GM21528 (cell line): ENCODE results near the gene SMIM12.

Experiments used
- ATAC-seq: cut with Tn5 transposase; IDR thresholded peaks from one replicate; pipeline ENCODE4 v1.9.1; 2021; ENCODE audit warnings: mild to moderate bottlenecking, moderate library complexity; ENCODE audit not compliant: unreplicated experiment, low FRiP score

Gene SMIM12, protein sequence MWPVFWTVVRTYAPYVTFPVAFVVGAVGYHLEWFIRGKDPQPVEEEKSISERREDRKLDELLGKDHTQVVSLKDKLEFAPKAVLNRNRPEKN

DNA sequence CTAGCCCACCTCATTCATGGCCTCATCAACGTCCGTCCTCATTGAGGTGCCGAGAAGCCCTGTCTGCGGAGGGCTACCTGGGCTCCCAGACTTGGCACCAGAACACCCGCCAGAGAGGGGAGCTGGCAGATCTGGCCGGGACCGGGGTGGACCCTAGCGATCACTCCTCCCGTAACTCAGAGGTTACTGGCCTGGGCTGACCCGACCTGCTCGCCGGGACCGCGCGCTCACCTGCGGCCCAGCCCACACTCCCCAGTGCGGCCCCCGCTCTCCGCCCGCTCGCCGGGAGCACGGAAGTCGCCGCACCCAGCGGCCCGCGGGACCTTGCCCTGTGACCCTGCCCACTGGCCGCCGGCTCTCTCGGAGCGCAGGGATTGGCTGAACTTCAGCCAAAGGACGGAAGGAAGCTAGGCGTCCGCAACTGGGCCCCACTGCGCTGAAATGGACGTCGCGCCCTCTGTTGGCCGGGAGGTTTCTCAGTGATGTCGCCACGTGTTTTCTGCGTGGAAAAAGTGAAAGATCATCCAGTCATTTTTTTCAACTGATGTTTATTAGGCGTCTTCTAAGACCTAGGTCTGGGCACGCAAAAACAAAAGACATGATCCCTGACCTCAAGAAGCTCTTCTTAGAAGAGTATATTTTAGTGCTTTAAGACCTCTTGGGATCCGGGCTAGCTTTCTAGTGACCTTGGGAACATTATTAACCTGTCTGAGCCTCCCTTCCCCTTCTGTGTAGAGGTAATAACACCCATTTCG is at the start of gene SMIM12:
Gene SMIM12, minus strand, starts transcription at position 304 of the 755 bp plus-strand sequence. CDS start 3,772 bp downstream, outside the sequence.
- peak; percentile 92 for ATAC-seq

DNA sequence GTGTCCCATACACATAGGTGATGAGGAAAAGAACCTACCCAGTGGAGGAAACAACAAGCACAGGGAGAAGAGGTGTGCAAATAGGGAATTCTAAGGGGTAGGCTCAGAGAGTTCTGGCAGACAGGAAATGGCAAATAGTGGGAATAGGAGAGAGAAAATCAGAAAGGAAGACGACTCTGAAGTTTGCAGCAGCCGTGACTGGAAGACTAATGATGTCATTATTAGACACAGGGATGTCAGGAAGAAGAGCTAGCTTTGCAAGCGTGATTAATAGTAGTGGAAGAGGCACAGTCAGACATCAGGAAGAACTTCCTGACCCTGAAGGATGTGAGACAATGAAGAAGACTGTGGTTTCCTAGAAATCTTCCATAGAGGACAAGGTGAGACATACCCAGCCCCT is 48.8 kb upstream of the SMIM12 start:
- no peak for ATAC-seq

GRCh38 chr1:34907487-34908090 is 48.0 kb upstream of the SMIM12 start:
- ATAC-seq = no peak

DNA sequence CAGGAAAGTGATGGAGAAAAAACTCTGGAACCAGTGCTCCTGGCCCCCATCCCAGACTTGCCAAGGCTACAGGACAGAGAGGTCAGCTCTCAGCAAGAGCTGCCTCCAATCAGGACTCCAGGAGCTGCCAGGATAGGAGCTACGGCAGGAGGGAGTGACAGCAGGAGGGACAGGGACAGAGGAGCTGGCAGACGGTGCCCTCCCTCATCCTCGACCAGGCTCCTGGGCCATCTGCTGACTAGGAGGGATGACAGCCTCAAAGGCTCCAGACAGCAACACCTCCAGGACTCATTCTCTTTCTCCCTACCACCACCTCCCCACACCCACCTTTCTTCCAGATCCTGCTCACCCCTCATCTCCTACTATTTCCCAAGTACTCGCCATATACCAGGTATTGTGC is 47.2 kb upstream of the SMIM12 start:
- no peak for ATAC-seq

DNA sequence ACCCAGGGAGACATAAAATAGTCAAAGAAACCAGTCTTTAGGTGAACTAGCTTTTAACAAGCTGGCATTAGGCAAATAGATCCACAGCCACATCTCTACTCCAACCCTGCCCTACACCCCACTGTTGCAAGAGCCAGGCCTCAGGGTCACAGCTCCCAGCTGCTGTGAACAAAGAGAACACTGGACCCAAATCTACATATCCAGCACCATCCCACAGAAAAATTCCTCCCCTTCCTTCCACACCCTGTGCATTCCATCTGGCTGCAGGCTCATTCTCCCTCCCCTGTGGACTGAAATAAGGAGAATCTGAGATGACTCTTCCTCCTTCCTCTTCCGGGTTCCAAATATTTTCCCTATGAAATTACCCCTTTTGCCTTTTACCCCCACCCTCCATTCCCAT is 46.7 kb upstream of the SMIM12 start:
- ATAC-seq = no peak

GRCh38 chr1:34905098-34905459 is 45.5 kb upstream of the SMIM12 start:
- ATAC-seq = no peak

DNA sequence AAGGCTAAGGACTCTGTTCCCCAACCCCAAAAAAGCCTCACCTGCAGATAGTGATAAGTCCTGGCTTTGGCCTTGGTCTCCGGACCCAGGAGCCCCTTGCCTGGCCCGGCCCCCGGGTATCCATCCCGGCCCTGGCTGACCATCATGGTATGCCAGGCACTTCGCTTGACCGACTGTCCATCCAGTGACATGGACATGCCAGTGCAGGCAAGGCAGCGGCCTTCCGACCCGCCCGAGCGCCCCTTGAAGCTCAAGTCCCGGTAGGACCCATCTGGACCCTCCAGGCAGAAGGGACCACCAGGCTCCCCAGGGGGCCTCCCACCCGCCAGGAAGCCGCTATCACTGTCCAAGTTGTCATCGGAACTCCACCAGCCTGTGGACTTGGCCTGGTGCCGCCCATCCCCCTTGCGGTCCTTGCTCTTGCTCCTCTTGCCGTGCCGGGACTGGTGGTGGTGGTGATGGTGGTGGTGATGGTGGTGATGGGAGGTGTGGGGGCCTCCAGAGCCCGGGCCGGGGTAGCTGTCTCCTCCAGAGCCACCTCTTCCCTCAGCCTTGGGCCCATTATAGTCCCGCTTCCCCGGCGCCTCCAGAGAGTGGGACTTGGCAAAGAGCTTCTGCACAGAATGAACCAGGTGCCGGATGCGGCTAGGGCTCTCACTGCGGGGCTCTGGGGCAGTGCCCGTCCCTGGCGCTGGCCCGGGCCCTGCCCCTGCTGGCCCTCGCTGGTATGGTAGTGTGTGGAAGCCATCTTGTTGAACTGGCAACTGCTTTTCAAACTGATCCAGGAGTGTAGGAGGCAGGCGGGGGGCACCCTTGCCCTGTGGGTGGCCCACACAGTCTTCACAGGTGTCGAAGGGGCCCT is 44.9 kb upstream of the SMIM12 start:
- no peak for ATAC-seq

DNA sequence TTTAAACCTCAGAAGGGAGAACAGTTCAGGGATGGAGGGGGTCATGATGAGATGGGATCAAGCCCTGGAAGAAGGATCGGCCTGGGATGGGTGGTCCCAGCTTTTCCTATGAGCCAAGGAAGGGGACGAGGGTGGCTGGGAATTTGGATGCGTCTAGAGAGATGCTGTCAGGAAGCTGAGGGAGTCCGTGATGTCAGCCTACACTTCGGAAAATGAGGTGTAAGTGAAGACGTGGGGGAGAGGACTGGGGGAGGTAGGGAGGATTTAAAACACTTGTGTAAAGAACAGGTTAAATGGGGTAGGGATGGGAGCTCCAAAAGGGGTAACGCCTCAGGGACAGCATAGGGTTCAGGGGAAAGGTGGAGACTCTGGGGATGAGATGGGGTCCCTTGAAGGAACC is 42.4 kb upstream of the SMIM12 start:
- no peak for ATAC-seq

GRCh38 chr1:34900775-34901502 is 41.4 kb upstream of the SMIM12 start:
- ATAC-seq = no peak

- ATAC-seq = no peak
These were observed 40.4 kb upstream of the SMIM12 start for GRCh38 chr1:34899906-34900305.

DNA sequence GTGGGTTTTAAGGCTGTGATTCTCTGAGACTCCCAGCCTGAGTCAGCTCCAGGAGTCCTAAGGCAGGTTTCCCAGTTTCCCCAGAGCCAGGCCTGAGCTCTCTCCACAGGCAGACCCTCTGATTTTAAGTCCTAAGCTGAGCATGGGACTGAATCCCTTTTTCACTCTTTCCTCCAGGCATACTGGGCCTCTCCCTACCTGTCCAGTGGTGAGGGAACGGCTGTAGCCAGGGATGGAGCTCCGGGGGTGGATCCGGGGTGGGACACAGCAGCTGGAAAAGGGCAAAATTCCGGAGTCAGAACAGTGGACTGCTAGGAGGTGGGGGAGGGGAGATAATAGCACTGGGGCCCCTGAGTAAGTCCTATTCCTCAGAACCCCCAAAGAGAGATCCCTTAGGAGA is 39.9 kb upstream of the SMIM12 start:
- ATAC-seq = no peak

- no peak for ATAC-seq
These were observed 38.8 kb upstream of the SMIM12 start for GRCh38 chr1:34898330-34898761.

DNA sequence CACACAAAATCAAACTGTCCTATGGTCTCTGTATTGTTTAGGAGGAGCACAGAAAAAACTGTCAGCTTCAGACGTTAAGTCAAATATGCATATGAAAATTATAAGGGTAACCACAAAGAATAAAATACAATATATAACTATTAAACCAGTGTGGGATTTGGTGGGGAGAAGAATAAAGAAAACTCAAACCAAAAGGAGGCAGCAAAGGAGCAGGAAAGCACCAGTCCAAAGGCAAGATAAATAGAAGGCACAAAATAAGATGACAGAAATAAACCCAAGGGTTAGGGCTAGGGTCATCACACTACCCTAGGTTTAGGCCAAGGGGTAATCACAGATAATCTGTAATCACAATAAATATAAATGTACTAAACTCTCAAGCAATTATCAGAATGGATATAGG is 37.1 kb upstream of the SMIM12 start:
- no peak for ATAC-seq

- ATAC-seq = no peak
These were observed 30.2 kb upstream of the SMIM12 start for GRCh38 chr1:34889705-34890104.

DNA sequence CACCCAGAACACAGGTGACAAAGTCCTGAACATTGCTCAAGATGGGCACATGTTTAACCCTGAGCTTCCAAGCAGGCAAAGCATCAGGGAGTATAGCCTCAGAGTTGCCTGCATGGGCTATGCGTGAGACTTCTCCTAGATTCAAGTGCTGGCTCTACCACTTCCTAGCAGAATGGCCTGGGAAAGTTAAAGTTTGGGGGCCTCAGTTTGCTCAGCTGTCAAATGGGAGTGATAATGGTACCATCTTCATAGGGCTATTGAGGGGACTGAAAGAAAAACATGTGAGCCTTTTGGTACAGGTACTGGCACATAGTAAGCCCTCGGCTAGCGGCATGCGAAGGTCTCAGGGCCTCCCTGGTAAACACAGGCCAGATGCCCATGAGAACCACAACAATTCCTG is 28.0 kb upstream of the SMIM12 start:
- no peak for ATAC-seq

GRCh38 chr1:34885405-34886247 is 26.1 kb upstream of the SMIM12 start:
- no peak for ATAC-seq

DNA sequence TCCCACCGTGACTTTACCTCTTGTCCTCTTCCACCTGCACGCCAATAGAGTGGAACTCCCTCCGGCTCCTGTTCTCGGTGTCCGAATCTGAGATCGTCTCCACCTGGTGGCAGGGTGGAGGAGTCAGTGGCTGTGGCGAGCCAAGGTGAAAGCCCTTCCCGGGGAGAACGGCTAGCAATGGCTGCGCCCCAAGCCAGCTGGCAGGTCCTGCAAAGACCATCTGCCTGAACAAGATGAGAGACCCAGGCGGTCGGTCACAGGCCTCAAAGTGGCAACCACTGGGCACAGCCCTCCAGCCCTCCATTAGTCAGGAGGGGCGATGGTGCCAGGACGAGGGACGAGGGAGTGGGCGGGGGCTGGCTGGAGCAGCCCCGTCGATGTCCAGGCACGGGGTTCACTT is 25.4 kb upstream of the SMIM12 start:
- no peak for ATAC-seq

DNA sequence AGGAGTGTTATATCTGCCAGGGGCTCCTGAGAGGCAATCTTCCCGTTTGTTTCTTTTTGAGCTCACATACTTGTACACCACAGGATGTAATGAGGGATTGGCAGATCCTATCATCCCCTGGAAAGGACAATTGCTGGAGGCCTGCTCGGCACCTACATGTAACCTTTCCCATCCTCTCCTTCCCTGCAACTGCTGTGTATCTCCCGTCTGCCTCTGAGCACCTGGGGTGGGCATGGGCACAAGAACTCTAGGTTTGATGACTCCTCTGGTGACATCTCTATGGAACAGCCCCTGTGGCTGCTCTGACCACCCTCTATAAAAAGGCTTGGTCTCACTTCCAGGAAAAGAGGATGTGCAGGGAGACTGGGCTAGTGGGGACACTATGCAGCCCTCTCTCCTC is 25.0 kb upstream of the SMIM12 start:
- ATAC-seq = no peak

DNA sequence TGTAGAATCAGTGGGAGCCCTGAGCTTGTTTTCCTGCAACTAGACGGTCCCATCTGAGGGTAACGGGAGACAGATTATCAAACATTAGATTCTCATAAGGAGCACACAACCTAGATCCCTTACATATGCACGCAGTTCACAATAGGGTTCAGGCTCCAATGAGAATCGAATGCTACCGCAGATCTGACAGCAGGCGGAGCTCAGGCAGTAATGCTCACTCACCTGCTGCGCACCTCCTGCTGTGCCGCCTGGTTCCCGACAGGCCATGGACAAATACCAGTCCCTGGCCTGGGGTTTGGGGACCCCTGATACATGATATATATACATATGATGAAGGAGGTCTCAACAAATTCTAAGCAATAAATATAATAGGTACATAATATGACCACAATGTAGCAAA is 19.7 kb upstream of the SMIM12 start:
- ATAC-seq = no peak

- ATAC-seq = no peak
These were observed 16.9 kb upstream of the SMIM12 start for GRCh38 chr1:34876406-34876805.
